GM18526 (cell line): ENCODE measurements around the gene MGAT5B.

Experiments used
- POLR2A ChIP-seq: IDR thresholded peaks from 3 replicates; pipeline ENCODE4 v1.6.1; 2011; ENCODE audit not compliant: insufficient read length; ENCODE audit errors: extremely low read depth

Gene MGAT5B

DNA sequence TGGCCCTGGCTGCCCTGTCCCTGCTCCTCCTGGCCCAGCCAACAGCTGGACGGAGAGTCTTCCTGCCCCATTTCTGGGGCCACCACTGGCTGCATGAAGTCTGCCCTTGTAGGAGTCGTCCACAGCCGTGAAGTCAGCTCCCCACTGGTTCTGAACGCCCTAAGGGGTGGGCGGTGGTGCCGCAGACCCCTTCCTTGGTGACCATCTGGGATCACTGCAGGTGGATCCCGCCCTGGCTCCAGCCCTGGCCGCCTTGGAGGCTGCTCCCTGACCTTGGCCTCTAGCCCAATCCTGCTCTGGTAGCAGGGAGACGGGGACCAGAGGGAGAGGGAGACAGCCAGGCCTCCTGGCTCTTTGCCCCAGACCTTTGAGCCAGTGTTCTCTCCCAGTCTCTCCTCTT is 35.4 kb downstream of the MGAT5B start:
- TF ChIP-seq POLR2A, result no peak

DNA sequence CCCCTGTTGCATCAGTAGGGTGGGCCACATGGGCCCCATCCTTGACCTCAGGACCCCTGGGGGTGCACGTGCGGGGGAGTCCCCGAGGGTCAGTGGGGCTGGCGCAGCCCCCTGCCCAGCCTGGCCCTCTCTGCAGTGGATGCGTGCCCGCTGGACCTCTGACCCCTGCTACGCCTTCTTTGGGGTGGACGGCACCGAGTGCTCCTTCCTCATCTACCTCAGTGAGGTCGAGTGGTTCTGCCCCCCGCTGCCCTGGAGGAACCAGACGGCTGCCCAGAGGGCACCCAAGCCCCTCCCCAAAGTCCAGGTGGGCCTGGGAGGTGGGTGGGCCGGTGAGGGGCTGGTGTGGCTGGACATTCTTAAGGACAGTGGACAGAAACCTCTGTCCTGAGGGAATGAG is 35.9 kb downstream of the MGAT5B start:
- no peak for TF ChIP-seq POLR2A

DNA sequence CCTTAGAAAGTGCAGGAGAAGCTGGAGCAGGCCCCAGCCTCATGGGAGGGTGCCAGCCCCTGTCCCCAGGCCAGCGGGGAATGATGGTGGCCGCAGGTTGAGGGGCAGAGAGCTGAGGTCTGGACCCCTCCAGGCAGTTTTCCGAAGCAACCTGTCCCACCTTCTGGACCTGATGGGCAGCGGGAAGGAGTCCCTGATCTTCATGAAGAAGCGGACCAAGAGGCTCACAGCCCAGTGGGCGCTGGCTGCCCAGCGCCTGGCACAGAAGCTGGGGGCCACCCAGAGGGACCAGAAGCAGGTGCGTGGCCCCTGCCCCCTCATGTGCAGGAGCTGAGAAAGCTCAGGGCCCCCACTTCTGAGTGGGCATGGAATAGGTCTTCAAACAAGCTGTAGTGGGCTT is 36.8 kb downstream of the MGAT5B start:
- TF ChIP-seq POLR2A, result no peak

DNA sequence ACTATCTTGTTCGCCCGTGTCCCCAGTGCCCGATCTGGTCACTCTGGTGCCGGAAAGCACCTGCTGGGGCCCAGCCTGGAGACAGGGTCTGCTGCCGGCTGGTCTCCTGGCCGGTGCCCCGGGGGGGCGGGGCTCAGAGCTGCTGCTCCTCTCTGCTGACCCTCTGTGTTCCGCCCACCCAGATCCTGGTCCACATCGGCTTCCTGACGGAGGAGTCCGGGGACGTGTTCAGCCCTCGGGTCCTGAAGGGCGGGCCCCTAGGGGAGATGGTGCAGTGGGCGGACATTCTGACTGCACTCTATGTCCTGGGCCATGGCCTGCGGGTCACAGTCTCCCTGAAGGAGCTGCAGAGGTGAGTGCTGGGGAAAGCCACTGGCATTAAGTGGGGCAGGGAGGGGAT is 37.6 kb downstream of the MGAT5B start:
- no peak for TF ChIP-seq POLR2A

DNA sequence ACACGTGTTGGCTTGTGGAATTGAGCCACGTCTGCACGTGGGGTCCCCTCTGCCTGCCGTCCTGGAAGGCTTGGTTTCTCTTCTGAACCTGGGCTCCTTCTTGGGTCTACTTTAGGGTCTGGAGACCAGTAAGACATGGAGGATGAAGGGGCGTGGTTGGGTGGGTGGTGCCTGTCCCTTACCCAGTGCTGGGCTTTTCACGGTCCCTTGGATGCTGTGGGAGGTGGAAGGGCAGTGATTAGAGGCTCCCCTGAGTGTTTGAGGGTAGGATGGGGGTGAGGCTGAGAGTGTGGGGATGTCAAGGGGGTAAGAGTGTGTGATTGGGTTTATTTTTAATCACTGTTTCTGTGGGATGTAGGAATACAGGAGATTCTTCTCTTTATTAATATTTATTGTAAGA is 38.3 kb downstream of the MGAT5B start:
- TF ChIP-seq POLR2A, result no peak

DNA sequence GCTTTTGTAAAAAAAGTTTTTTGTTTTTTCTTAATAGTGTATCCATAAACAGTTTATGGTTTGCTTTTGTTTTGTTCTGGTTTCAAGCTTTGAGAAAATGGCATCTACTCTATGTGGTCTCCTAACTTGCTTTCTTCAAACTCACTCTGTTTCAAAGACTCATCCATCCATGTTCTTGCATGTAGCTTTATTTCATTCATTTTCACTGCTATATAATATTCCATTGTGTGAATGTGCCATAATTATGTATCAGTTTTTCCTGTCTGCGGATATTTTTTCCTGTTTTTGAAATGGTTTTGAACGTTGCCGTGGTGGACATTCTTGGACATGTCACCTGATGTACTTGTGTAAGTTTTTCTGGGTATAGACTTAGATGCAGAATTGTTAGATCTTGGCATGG is 39.1 kb downstream of the MGAT5B start:
- TF ChIP-seq POLR2A, result no peak

DNA sequence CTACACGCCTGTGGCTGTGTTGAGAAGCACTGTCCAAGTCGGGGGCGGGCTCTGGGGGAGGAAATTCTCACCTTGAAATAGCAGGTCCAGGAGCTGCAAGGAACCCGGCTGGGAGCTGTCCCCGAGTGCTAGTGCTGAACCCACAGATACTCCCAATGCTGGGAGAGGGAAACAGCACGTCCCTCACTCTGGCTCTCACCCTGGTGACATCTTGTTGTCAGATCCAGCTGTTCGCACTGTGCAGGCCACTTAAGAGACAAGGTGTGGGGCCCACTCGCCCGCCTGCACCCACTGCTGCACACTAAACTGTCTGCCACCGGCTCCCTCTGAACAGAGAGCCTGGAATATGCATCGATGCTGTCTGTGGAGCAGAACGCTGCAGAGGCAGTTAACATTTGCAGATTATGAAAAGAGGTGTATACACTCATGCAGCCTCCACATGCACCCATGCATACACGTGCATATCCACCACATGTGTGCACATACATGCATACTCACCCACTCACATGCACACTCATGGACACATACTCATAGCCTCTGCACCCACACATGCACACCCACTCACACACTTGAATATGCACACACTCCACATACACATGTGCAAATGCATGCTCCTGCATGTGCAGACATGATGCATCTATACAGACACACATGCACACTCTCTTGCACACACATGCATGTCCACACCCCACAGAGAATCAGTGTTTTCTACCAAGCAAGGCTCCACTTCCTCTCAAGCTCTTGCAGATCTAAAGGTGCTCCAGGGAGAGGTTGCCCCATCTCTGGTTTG is 42.0 kb downstream of the MGAT5B start:
- TF ChIP-seq POLR2A, result no peak

DNA sequence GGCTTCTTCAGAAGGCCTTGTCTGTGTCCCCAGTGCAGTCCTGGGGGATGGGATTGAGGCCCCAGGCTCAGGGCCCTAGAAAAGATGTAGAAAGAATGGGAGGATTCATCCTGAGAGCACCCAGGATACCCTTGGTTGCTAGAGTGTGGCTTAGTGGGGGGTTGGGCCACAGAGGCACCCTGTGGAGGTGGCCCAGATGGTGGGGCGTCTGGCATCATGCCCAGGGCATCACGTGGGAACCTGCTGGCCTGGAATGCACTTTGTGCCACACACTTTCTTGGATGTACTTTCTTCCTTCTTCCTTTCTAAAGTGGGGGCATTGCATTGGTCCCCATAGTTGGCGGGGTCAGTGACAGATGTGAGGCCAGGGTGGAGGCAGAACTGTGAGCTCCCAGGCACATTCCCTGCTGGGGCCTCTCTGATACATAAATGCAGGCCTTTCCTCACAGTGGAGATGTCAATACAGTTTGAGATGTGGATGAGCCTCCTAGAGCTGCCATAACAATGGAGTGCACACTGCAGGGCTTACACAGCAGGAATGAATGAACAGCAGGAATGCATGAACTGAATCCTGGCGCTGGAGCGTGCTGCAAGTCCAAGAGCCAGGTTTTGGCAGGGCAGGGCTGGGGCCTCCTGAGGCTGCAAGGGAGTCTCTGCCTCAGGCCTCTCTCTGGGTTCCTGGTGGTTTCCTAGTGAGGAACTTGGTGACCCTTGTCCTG is 43.3 kb downstream of the MGAT5B start:
- no peak for TF ChIP-seq POLR2A

DNA sequence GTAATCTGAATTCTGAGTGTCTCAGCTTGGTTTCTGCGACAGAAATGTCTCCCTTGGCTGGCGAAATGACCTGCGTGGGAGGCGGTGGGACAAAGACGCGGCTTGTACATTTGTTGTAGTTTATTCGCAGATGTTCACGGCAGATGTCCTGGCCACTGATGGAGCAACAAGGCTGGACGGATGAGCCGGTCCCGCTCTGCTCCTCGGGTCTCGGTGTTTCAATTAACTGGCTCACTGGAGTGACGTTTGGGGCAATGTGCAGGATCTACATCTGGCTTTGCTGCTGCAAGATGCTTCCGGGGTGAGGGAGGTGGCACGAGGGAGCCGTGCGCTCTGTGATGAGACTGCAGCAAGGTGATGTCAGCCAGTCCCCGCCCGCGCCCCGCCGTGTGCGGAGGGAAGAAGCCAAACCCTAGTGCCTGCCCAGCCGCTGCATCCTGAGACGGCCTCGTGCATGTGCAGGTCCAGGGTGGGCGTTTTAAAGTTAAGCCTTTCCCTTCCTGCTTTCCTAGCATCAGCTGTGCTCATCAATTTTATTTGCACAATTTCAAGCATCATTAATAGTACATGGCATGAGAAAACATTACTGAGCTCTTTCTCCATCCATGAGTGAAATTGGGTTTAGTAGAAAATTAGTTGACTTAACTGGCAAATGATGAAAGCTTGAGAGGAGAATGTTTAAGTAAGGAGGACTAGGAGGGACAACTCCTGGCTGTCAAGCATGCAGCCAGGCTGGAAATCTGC is 44.4 kb downstream of the MGAT5B start:
- TF ChIP-seq POLR2A, result no peak

DNA sequence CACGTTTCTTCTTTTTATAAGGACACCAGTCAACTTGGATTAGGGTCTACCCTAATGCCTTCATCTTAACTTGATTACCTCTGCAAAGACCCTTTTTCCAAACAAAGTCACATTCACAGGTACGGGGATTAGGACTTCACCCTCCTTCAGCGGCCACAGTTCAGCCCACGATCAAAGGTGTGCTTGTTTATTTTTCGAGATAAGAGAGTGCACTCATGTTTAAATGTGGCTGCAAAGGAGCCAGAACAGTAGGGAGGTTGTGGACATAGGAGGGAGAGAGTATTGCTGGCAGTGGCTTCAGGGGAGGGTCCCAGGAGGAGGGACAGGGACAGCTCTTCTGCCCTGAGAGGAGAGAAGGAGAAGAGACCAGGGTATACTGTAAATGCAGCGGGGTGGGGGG is 46.7 kb downstream of the MGAT5B start:
- TF ChIP-seq POLR2A, result no peak

DNA sequence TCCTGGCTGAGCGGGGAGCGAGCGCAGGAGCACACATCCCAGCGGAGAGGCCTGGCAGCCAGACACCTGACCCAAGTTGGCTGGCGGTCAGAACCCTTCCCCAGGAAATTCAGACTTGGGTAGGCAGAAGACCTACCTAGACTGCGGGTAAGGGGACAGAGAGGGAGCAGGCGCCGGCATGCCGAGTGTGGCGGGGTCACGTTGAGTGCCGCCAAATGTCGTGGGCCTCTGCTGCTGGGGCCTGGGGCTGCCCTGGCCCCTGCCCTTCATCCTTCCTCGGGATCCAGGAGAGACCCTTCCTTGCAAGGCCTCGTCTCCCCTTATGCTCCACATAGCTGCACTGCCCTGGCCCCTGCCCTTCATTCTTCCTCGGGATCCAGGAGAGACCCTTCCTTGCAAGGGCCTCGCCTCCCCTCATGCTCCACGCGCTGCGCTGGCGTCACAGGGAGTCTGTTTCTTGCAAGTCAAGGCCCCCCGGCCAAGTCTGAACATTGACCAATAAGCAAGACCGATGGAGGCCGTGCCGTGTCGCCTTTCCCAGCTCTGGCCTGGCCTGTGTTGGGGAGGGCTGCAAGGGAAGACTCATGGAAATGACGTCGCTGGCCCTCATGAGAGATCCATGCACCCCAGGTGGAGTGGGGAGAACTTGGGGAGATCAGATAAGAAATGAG is 47.8 kb downstream of the MGAT5B start:
- TF ChIP-seq POLR2A, result no peak

DNA sequence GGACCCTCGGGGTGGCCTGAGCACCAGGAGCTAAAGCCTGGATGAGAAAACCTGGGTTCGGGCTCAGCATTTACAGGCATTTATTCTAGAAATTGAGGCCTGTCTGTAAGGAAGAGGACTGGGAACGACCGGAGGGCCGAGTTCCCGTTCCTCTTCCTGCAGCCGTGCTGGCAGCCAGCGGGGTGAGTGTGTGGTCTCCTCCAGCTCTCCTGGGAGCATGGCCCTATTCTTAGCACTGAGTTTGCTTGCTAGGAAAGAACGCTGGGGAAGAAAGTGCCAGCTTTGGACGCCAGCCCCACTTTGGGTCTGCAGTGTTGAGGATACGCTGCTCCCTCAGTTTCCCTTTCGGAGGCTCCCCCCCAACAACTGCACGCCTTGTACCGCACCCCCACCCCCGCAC is 49.6 kb downstream of the MGAT5B start:
- TF ChIP-seq POLR2A, result no peak

DNA sequence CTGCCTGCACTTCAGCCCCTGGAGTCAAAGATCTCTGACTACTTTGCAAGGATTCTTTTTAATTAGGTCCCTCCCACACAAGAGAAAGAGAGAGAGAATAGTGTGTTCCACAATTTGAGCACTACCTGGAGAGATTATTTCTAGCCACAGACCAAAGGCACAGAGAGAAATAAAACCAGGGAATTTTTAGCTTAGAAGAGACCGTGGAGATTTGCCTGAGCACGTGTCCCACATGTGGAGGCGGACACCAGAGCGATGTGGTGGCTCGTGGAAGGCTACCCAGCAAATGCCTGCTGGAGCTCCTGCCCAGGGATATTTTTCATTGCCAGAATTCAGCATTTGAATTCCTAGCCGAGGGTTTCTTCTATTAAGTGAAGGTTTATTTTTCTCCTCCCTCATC is 50.6 kb downstream of the MGAT5B start:
- TF ChIP-seq POLR2A, result no peak

DNA sequence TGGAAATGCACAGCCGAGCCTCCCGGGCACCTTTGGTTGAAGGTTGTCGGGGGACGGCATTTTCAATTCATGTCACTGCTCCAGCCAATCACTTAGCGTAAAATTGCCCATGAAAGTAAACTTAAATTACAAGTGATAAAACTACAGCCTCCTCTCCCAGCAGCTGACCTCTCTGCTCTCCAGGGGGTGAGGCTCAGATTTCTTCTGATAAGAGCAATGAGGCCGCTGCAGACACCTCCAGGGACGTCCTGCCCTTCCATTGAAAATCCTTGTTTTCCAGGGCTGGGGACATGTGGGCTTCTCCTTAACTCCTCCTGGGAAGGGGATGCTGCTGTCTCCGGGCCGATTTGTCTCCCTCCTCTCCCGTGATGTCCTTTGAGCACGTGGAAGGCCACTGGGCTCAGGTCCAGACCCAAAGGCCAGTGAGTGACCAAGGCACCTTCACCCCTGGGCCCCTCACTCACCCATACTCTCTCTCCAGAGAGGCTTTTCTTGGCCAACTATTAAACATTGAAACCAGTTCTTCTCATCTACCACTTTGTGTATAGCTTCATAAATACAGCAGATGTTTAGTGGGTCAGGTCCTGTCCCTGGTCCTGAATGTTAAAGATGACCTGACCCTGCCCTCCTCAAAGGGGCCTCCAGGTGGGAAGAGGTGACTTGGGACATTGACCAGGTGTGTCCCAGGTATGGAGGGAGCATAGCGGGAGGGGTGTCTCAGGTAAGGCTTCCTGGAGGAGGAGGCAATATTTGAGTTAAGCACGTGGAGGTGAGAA is 52.3 kb downstream of the MGAT5B start:
- TF ChIP-seq POLR2A, result no peak
